ENCODE data around the gene ADH7. TPM values are rescaled to one million over a fixed set of nuclear protein-coding genes. Genes with fewer than 3 reads are reported as not detected.

ADH7 gene
- not detected for polyA plus RNA-seq (2012; ENCODE audit: insufficient read depth, insufficient read length)

DNA sequence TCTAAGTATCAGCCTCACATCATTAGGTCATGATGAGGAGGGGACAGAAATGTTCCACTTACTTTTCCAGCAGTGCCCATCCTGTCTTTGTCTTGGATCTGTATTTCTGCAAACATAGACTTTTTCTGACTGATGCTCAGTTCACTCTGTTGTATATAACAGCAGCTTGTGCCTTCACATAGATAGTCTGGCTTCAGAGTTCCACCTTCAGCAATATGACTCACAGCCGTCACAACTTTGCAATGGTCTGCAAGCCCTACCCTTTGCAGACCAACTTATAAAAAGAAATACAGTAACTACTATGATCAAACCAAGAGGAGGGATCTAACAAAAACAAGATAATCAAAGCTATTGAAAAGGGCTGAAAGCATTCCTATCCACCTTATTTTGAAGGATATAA, at the start of gene ADH7:
TSS of gene ADH7 (minus strand) at position 189 of the 400 bp plus-strand sequence. CDS start at position 80, 109 bp downstream.
- no peak for DNase-seq (ENCODE audit: low read depth, low spot score)
- H3K4me3 ChIP-seq (ENCODE audit: low read length): no peak within 1 kb of the TSS

DNA sequence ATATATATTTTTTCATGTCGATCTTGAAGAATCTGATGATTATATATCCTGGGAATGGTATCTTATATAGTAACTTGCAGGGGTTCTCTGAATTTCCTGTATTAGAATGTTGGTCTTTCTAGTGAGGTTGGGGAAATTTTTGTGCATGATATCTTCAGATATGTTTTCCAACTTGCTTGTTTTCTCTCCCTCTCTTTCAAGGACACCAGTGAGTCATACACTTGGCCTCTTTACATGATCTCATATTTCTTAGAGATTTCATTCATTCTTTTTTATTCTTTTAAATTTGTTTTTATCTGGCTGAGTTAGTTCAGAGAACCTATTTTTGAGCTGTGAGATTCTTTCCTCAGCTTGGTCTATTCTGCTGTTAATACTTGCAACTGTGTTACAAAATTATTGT, 48.5 kb upstream of the ADH7 start:
- no peak for DNase-seq (ENCODE audit: low read depth, low spot score)
- no peak overlapping the region for H3K4me3 ChIP-seq (ENCODE audit: low read length)

DNA sequence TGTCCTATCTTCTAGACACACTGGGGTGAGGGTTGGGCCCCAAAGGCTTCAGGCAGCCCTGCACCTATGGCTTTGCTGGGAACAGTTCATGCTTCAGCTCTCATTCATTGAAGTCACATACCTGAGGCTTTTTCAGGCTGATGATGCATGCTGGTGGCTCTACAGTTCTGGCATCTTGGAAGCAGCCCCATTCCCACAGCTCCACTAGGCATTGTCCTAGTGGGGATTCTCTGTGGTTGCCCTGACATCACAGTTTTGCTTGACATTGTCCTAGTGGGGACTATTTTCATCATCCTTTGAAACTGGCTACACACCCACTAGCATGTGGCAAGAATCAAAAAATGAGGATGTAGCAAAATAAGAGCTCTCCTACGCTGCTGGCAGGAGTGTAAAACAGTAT, 38.0 kb upstream of the ADH7 start:
- no peak for DNase-seq (ENCODE audit: low read depth, low spot score)

DNA sequence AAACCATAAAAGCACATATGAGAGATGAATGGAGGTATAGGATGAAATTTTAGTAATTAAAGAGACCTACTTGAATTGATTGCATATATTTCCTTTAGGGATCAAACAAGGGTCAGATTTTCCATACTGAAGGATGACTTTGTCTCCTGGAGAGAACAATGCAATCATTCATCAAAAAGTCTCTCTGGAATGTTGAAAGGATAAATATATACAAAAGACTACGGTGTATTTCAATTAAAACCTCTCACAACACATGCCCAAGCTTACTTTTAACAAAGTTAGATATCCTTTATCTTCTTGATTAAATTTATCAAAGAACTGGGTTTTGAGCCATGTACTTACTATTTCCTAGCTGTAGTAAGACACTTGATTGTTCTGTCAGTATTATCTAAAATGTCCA, 36.8 kb upstream of the ADH7 start:
- no peak overlapping the region for H3K4me3 ChIP-seq (ENCODE audit: low read length)
- no peak for DNase-seq (ENCODE audit: low read depth, low spot score)

More for the DNA sequence above, 38.0 kb upstream of the ADH7 start:
- H3K4me3 ChIP-seq (ENCODE audit: low read length): no peak overlapping the region

DNA sequence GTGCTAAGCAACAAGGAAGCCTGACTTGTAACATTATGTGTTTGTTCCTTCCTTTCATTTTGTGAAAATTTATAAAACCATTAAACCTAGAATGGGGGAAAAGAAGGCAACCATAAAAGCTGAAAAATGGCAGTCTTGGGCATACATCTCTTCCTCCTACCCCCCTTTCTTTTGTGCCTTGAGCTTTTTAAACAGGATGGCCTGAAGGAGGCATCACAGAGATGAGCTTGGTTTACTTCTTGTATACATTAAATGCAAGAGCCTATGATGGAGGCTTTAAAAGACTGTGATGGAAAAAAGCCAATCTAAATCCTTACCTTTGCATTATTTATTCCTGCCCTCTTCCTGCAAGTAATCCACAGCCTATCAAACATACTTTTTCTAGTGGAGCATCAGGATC, 36.2 kb upstream of the ADH7 start:
- DNase-seq (ENCODE audit: low read depth, low spot score): peak; percentile 6
- no peak overlapping the region for H3K4me3 ChIP-seq (ENCODE audit: low read length)

DNA sequence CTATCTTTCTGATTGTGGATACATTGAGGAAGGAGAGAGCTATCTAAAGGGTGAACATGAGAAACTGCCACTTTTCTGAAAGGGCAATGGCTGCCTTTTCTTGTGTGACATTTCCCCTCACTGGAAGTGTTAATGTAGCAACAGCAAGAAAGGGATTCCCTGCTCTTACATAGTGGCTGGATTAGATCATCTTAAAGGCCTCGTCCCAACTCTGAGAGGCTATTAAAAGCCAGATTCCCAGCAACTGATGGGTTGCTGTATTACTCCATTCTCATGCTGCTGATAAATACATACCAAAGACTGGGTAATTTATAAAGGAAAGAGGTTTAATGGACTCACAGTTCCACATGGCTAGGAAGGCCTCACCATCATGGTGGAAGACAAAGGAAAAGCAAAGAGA, 33.7 kb upstream of the ADH7 start:
- no peak for DNase-seq (ENCODE audit: low read depth, low spot score)

DNA sequence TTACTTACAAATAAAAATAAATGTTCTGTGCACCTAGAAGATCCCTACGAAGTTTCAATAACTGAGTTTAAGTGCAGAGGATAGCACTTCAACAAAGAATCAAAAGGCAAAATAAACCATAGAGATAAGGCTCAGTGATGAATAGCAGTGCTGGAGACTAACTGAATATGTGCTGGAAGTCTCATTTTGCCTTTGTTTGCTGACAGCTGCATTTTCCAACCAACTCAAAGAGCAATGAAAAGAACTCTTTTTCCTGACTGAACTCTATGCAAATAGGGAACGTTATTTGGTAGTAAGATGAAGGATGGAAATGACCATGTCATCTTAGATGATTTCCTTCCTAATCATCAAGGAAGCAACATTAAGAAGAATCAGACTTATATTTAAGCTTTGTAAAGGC, 32.7 kb upstream of the ADH7 start:
- no peak for DNase-seq (ENCODE audit: low read depth, low spot score)
- no peak overlapping the region for H3K4me3 ChIP-seq (ENCODE audit: low read length)

More for the DNA sequence above, 33.7 kb upstream of the ADH7 start:
- no peak overlapping the region for H3K4me3 ChIP-seq (ENCODE audit: low read length)

DNA sequence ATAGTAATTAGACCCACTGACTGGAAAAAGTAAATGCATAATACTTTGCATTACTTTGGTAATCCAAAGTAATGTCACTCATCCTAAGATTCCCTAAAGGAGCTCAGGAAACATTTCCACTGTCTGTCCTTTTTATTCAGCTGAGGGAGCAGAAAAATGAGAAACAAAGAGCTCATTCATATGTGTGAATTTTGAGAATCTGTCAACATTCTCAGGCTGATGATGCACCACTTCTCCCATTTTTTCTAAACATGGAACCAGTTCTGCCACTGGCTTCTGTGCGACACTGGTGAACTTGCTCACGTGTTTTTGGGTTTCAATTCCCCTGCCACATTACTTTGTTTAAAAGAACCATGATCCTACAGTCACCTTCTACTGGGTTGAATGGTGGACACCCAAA, 28.4 kb upstream of the ADH7 start:
- no peak overlapping the region for H3K4me3 ChIP-seq (ENCODE audit: low read length)
- DNase-seq (ENCODE audit: low read depth, low spot score): no peak

DNA sequence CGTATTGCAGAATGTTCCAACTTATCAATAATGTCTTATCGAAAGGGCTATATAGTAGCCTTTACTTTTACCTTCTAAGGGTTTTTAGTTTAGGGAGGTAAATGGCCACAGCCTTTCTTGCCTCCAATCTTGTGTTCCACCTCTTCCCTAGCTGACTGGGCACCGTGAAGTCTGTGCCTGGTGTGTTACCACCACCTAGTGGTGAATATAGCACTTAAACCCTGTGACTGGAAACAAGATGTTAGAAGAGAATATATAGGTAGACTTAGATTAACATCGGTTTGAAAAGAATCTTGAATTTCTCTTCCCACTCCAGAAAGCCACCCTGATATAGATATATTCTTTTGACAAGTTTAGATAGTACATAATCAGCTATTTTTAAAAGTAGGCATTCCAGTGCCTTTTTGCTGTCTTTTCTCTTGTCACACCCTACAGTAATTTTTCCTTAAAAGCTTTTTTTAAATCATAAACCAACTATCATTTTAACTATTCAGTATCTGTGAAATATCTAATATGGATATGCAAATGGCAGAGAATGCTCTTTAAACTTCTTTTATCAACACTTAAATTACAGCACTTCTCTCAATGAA, 27.8 kb upstream of the ADH7 start:
- DNase-seq (ENCODE audit: low read depth, low spot score): peak; percentile 56

DNA sequence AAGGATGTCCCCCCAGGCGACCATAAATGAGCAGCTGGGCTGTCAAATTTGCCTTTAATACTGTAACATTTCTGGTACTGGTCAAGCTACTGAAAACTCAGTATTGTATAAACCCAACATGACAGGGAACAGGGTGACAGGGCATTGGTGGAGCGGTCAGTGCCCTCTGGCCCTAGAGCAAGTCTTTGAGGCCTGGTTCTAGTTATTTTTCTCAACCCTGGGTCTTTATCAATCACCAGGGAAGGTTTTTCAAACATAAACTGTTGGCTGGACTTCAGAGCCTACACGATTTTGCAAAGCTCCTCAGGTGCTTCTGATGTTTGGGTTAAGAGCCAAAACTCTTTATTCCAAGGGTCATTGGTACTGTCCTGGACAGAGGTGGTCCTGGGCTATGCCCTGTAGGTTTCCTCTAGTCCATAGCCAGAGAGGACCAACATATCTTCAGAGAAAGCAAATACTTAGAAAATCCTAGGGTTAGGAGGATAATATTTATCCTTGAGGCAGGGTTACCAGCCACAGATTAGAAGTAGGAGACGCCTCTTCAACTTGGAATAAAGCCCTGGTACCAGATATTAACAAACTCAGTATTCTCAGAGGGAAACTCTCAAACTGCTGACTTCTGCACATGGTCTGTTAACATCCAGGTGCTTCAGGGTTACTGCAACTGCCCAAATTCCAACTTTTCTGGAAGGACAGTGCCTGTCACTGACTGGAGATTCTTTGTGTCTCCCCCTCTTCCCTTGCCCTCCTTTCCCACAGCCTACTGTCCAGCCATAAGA, 26.7 kb upstream of the ADH7 start:
- no peak for DNase-seq (ENCODE audit: low read depth, low spot score)
- no peak overlapping the region for H3K4me3 ChIP-seq (ENCODE audit: low read length)

More for the DNA sequence above, 27.8 kb upstream of the ADH7 start:
- H3K4me3 ChIP-seq (ENCODE audit: low read length): no peak overlapping the region

DNA sequence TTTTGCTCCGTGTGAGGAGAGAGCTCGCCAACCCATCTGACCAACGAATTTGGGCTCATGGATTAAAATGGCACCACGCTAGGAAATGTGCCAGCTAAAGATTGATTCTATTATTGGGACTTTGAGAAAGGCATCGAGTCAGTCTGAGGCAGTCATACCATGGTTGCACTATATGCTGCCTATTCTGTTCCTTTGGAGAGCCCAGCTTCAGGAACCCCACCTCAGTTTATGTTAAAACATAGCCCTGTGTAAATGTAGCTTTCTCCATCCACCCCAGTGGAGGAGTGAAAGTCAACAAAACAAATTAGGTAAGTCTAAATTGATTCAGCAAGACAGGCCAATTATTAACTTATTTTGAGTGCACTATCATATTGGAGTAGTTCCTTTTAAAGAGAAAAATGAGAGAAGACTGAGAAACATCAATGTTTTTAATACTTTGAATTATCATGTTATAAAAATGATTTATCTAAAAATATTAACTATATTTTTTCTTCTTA, 24.5 kb upstream of the ADH7 start:
- no peak overlapping the region for H3K4me3 ChIP-seq (ENCODE audit: low read length)
- DNase-seq (ENCODE audit: low read depth, low spot score): no peak

DNA sequence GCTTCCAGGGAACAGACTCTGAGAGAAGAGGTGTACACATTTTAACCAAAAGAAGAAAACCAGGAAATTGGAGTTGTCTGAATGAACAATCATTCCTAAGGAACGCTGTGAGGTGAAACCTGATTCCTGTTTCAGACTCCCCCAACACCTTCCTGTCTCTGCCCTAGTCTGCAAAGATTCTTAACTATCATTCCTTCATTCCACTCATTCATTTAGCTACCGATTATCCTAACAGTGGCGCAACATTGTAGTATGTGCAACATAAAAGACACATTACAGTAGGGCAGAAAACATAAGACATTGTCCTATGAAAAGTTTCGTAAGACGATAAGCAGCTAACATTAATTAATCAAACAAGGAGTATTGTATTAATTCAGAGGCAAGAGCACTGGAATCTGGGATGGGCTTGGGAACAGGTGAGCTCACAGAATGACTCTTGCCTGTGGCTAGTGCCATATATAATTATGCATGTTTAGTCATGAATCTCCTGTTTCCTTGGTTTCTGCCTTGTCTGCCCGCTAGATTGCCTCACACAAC, 23.8 kb upstream of the ADH7 start:
- H3K4me3 ChIP-seq (ENCODE audit: low read length): no peak overlapping the region
- DNase-seq (ENCODE audit: low read depth, low spot score): no peak

DNA sequence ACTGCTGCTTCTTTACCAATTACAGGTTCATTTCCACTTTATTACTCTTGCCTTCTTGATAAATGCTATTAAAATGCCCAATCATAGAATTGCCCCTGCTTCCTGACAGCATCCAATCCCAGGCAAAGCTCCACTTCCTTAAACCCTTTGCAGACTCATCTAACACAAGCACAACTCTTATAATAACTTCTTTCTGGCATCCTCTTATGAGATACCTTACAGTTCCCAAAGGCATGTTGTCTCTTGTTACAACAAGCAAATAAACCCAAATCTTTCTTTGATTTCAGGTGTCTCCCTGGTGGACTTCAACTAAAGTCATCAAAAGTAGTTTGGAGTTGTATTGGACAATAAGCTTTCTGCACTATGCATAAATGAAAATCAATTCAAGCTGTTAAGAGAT, 22.5 kb upstream of the ADH7 start:
- no peak overlapping the region for H3K4me3 ChIP-seq (ENCODE audit: low read length)
- DNase-seq (ENCODE audit: low read depth, low spot score): no peak

DNA sequence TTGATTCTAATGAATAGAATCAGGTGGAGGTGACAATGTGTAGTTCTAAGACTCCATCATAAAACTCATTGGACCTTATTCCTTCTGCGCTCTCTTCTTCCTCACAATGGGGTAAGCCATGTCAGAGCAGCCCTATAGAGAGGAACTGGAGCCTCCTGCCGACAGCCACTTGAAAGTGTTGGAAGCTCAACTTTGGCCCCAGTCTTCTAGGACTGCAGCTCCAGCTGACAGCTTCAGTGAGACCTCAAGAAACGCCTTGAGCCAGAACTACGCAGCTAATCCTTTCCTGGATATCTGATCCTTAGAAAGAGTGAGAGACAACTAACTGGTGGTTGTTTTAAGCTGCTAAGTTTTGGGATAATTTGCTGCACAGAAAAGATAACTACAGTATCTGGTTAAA, 22.1 kb upstream of the ADH7 start:
- DNase-seq (ENCODE audit: low read depth, low spot score): no peak
- H3K4me3 ChIP-seq (ENCODE audit: low read length): no peak overlapping the region

DNA sequence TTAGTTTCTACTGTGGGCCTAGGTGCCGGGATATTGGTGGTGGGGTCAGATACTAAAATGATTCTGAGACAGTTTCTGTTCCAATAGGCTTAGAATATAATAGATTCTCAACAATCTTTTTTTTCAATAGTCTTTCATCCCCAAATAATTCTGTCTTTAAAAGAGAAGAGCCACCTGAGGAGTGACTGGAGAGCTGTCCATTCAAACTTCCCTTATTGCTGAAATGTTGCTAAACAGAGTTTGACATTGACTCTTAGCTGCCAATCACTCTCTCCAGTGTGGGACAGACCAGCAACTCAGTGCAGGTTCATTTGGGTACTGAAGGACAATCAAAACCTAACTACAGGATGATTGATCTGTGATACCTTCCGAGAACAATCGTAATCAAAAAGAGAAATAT, 12.4 kb upstream of the ADH7 start:
- DNase-seq (ENCODE audit: low read depth, low spot score): no peak

DNA sequence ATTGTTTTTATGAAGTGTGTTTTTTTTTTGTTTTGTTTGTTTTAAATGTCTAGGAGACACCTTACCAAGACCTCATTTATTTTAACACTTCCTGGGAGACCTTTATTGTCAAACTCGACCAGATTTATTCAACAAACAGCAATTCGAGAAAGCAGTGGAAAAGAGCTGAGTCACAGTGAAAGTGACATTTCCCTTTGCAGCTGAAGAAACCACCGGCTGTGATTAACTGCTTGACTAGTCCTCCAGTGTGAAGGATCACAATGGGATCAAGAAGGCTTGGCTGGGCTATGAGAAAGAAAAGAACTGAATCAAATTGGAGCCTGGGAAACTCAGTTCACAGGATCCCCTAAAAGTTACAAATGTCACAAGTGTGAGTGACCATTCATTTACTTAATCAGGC, 11.9 kb upstream of the ADH7 start:
- DNase-seq (ENCODE audit: low read depth, low spot score): peak; percentile 5
- no peak overlapping the region for H3K4me3 ChIP-seq (ENCODE audit: low read length)

More for the DNA sequence above, 12.4 kb upstream of the ADH7 start:
- H3K4me3 ChIP-seq (ENCODE audit: low read length): no peak overlapping the region

DNA sequence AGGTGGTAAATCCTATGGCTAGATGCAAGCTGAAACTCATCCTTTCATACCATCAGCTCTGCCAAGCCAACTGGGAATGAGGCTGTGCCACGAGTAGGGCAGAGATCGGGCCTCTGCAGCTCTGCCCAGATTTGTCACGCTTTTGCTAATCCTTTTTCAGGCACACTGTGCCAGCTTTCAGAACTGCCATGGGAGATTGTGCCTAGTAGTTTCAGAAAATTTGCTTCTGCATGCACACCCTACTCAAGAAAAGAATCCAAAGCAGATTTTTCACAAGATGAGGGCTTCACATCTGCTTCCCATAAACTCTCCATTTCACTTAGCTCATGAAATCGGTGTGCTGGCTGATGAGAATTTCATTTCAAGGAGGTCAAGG, 3.3 kb upstream of the ADH7 start:
- no peak for DNase-seq (ENCODE audit: low read depth, low spot score)
- H3K4me3 ChIP-seq (ENCODE audit: low read length): no peak overlapping the region

DNA sequence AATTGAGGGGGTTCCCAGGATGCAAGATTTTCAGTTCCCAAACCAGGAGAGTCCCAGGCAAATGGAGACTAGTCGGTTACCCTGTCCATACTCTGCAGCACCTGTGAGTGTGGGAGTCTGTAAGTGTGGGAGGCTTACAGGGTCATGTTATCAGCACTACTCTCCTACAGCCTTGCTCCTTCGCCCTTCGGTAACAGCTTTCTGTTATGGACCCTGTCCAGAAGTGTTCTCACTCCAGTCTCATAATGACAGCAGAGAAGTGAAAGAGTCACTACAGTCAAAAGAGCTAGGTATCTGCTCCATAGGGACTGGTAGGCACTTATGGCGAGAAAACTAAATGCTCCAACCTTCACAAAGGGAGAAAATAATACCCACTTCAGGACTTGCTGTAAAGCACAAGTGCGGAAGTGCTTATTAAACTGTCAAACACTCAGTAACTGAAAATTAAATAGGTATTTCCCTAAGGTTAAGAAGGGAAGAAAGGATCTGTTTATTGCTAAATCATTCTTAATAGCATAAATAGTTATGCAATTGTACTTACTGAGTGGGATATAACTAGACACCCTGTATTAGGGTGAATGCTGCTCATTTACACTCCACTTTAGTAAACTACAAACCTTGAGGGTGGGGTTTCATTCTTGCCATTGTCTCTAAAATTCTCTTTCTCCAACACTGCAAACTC, 2.7 kb upstream of the ADH7 start:
- no peak overlapping the region for H3K4me3 ChIP-seq (ENCODE audit: low read length)
- DNase-seq (ENCODE audit: low read depth, low spot score): no peak

DNA sequence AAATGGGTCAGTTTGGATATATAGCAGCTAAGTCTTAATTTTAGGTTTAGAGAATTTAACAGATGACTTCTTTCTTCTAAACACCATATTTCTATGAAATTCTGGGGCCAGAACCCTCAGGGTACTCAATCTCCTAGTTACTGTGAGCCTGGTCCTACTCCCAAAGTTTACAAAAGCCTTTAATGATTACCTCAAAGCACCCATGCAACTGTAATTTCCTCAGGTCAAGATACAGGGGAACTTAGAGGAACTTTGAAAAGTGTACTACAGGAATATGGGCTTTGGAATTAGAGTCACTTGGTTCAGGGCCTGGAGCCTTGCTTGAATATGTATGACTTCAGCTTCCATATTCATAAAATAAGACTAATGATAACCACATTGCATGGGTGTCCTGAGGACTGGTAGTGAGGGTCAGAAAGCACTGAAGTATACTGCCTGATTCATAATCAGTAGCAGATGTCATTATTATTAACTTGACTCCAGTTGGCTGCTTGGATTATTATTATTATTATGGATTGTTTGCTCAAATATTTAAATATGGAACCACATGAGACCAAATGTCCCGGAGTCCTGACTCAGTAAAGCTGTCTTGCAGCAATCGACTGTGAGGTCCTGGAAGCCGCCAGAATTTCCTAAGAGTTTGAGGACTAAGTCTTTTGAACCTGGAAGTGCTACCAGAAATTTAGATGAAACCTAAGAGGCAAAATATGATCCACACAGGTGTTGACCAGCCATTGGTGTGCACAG, 2.0 kb upstream of the ADH7 start:
- no peak for DNase-seq (ENCODE audit: low read depth, low spot score)
- no peak overlapping the region for H3K4me3 ChIP-seq (ENCODE audit: low read length)
